Measurements from ENCODE around the gene TC2N. TPM values are rescaled to one million over a fixed set of nuclear protein-coding genes. Genes with fewer than 3 reads are reported as not detected.
A peak's percentile ranks its signal among the peaks of the same experiment; 100 is the strongest.
"Not testable (repeated sequence)": the region's sequence is repeated elsewhere in the genome, so short reads cannot be mapped to it uniquely, and the experiment has no call there.

TC2N gene
- total RNA-seq, 1 donor from 2014 or later = 24.2 TPM

- DNase-seq = no peak
Observed at GRCh38 chr14:91830777-91831176, 36.6 kb downstream of the TC2N start.

- no peak for DNase-seq
Observed at GRCh38 chr14:91829511-91829910, 37.8 kb downstream of the TC2N start.

DNA sequence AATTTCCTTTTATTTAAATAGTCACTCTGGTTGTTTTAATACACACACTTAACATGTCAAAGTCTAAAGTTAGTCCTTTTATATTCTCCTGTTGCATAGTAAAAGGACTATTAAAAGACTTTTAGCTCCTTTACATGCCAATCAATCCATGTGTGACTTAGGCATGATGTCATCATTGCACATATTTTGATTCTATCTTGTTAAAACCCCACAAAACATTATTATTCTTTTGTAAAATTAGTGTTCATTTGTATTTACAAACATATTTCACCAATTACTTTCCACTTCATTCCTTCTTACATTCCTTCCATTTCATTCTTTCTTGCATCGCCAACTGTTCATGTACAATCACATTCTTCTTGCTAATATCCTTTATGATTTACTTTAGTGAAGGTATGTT lies 39.6 kb downstream of the TC2N start:
- no peak for DNase-seq

DNA sequence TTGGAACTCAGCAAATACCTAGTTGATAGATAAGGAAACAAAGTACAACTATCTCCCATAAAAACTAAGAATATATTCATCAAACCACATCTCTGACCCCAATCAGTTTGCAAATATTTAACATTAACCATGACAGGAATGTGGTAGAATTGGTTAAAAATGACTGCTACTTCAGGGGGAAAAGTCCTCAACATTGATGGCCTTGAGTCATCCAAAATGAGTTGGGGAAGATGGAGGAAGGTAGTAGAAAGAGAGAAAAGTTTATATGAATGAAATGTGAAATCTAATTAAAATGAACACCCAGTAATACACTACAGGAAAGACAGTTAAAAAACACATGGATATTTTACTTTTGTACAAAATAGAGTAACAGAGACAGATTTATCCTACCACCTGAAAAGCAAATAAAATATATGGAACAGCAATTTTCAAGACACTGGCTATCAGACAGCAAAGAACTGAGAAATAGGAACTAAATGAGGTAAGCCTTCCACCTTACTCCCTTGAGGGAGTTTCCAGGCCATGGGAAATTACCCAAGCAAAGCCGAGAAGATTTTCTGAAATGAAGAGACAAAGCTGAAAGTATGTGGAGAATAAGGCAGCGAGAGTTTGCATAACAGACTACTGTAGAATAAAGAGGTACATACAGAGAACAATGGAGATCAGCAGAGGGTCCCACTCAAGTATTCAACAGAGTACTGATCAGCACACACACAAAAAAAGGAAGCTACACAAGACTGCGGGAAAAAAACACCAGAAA lies 49.6 kb downstream of the TC2N start:
- DNase-seq = no peak

- no peak for DNase-seq
Observed at GRCh38 chr14:91814317-91814716, 53.0 kb downstream of the TC2N start.

- DNase-seq = no peak
Observed at GRCh38 chr14:91810699-91811098, 56.6 kb downstream of the TC2N start.

- no peak for DNase-seq
Observed at GRCh38 chr14:91806716-91807115, 60.6 kb downstream of the TC2N start.

DNA sequence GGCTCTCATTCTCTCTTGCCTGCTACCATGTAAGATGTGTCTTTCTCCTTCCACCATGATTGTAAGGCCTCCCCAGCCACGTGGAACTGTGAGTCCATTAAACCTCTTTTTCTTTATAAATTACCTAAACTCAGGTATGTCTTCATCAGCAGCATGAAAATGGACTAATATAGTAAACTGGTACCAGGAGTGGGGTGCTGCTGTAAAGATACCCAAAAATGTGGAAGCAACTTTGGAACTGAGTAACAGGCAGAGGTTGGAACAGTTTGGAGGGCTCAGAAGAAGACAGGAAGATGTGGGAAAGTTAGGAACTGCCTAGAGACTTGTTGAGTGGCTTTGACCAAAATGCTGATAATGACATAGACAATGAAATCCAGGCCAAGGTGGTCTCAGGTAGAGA lies 61.2 kb downstream of the TC2N start:
- not testable (repeated sequence) for DNase-seq

DNA sequence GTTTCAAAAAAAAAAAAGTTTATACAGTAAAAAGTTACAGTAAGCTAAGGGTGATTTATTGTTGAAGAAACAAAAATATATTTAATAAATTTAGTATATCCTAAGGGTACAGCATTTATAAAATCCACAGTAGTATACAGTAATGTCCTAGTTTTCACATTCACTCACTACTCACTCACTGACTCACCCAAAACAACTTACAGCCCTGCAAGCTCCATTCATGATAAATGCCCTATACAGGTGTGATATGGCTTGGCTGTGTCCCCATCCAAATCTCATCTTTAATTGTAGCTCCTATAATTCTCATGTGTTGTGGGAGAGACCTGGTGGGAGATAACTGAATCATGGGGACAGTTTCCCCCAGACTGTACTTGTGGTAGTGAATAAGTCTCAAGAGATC lies 61.7 kb downstream of the TC2N start:
- no peak for DNase-seq

DNA sequence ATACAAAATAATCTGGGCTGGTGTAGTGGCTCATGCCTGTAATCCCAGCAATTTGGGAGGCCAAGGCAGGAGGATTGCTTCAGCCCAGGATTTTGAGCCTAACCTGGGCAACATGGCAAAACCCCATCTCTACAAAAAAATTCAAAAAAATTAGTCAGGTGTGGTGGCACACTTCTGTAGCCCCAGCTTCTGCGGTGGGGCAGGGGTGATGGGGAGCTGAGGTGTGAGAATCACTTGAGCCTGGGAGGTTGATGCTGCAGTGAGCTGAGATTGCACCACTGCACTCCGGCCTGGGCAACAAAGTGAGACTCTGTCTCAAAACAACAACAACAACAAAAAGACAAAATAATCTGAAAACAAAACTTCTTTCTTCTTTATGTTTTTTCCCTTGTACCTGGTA lies 66.0 kb downstream of the TC2N start:
- DNase-seq = no peak

DNA sequence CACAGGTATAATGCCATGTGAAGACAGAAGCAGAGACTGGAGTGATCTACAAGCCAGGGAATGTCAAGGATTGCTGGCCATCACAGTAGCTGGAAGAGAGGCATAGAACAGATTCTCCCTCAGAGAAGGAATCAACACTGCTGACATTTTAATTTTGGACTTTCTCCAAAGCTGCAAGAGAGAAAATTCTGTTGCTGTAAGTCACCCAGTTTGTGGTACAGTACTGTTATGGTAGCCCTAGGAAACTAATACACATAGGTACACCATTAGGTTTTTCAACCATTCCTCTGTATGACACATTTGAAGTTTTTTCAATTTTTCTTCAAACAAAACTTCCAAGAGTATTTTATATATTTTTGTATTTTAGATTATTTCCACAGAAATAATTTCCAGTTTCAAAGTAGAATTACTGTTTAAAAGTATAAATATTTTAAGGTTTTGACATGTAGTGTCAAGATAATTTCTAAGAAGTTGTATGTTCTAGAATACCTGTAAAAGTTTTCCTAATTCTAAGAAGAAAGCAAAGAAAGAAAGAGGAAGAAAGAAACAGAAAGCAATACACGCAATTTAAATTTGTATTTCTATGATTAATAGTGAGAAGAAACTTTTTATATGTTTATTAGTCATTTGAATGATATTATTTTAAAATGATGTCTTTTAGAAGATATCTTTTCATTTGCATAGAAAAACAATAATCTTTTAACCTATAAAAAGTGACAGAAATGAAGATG lies 70.6 kb downstream of the TC2N start:
- DNase-seq = no peak

DNA sequence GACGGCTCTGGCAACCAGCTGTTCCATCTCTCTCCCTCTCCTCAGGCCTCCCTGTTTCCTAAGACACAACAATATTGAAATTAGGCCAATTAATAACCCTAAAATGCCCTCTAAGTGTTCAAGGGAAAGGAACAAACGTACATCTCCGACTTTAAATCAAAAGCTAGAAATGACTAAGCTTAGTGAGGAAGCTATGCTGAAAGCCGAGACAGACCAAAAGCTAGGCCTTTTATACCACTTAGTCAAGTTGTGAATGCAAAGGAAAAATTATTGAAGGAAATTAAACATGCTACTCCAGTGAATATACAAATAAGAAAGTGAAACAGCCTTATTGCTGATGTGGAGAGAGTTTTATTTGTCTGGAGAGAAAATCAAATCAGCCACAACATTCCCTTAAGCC lies 73.6 kb downstream of the TC2N start:
- no peak for DNase-seq

DNA sequence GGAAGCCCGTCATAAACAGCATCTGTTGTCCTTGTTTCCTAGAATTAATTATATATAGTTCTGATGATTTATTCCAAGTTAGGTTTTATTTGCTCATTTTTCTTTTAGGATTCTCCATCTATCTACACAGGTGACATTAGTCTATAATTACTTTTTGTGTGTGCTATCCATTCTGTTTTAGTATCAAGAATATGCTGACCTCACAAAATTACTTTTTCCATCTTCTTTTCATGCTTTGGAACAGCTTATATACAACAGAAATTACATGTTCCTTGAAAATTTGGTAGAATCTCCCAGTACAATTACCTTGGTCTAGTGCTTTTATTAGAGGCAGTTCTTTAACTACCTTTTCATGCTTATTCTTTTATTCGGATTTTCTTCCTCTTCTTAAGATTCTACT lies 81.1 kb downstream of the TC2N start:
- DNase-seq = no peak

DNA sequence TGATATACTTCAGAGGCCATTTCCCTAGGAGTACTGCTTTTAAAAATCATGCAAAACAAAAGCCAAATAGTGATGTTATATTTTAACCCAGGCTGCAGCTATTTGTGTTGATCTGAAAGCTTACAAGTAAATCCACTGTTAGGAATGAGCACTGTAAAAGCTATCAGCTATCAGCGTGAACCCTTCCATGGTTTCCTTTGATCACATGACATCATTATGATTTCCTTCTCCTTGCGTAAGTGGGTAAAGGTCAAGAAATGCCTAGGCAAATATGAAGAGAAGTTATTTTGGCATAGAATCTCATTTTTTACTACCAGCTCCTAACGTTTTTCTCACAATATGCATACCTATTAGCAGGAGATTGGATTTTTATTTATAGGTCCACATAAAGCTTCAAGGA lies 86.9 kb downstream of the TC2N start:
- no peak for DNase-seq

DNA sequence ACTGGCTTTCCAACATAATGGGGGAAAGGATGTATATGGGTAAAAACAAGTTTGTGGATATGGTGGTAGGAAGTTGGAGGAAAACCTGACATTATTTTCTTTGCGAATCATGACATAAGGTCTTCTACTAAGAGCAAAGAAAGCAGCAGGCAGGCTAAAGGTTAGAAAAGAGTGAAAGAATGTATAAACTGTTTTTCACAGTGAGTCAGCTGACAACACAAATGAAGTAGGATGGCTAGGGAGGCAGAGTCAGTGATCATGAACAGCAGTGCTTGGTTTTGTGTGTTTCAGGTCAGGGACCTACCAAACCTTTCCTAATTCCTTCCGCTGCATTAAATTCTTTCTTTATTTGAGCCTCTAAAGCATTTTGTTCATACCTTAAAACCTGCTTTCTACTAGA lies 89.1 kb downstream of the TC2N start:
- DNase-seq = no peak

DNA sequence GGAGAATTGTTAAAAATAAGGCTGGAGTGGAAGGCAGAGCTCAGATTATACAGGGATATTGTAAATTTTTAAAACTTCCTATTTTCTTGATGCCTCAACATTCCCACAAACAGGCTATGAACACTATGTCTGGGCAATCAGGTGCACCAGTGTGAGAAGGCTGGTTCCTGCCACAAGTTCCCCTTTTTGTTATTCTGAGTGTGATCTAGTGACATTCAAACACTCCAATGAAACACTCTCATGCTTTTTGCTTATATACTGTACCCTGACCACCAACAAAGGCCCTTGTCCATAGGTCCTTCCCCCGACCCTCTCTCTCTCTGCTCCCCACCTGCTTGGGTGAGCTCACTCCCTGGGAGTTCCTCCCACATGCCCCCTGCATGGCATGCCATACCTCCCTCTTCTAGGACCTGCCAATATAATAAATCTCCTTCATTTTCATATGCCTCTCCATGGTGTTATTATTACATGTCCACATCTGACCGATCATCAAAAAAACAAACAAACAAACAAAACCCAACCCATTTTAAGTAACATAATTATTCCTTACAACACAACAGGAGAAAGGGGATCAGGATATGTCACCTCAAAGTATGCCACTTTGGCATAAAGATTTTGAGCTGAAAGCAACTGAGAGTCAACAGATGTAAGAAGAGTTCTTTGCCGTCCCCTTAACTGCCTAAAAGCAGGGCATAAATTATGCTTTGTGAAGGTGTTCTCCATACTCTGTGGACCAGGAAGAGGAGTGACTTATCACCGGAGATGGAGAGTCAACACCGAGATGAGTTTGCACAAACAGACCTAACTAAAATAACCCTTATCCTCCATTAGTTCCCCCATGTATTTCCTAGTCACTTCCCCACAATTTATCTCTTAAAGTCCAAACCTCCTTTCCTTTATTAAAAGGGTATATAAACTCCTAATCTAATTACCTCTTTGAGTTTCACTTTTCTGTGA lies 92.9 kb downstream of the TC2N start:
- no peak for DNase-seq

GRCh38 chr14:91770185-91770584 lies 97.2 kb downstream of the TC2N start:
- no peak for DNase-seq

DNA sequence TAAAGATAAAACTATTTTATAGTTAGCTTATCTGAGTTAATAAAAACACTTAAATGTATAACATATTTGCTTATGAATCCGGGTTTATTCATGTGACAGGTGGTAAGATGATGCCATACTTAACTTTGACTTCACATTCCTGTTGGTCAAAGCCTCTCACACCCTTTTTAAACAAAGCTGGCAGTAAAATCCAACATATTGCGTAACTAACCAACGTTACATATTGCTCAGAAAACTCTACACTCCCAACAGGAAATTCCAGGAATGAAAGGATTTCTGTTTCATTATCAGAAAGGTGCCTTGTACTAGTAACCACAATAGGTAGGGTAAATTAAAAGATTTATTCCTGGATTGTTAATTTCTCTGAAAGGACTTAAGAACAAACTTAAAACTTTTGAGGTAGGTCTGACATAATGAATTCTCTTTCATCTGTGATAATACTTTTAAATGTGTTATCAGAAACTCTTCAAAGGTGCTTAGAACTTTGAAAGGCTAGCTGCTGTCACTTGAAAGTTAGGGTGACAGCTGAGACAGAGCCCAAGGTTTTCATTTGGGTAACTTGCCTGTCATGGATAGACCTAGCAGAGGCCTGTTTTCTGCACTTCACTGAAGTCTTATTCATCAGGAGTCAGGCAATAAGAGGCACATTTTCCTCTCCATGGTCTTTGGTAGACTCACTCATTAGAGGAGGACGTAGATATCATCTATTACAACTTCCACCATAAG lies 111.6 kb downstream of the TC2N start:
- peak; percentile 1 for DNase-seq

DNA sequence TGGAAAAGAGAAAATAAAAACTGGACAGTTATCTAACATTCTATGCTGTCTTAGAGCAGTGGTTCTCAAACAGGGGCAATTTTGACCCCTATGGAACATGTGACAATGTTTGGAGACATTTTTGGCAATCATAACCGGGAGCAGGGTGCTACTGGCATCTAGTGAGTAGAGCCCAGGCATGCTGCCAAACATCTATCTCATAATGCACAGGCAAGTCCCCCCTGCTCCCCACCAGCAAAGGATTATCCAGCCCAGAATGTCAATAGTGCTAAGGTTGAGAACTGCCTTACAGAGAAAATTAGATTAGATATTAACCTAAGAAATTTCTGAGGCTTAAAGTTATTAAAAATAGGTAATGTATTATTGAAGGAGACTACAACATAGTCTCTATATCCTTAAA lies 112.5 kb downstream of the TC2N start:
- peak; percentile 0 for DNase-seq

DNA sequence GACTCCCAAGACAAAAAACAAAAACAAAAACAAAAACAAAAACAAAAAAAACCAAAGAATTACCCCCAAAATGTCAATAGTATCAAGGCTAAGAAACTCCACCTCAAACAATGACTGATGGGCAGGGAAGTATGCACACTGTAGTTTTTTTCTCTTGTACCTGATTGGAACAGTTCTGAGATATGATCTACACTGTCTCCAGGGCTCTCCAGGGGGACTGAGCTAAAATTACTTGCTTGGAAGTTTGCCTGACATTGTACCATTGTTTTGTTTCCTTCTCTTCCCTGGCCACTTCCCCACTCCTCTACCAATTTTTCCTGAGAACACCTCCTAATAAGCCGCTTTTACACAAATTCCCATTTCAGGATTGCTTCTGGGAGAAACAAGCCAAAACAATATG lies 113.2 kb downstream of the TC2N start:
- peak; percentile 13 for DNase-seq

- no peak for DNase-seq
Observed at GRCh38 chr14:91753501-91754128, 113.7 kb downstream of the TC2N start.

DNA sequence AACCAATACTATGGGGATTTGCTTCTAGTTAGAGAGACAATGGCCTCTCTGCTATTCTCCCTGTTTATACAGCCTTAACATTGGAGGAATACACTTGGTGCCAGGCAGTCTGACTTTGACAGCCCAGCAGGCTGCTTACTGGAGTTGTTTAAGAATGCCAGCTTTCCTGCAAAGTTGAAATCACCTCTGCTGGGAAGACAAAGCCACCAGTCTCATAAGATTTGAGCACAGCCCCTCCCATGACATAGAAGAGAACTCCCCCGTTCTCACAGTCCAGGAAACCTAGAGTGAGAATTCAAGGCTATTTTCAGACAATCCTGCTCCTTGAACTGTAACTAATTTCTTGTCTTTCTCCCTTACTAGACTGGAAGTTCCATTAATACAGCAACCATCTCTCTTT lies 114.4 kb downstream of the TC2N start:
- no peak for DNase-seq
